HG03575 (cell line): ENCODE data around the gene RAB34.
"Not testable (repeated sequence)": the region's sequence is repeated elsewhere in the genome, so short reads cannot be mapped to it uniquely, and the experiment has no call there.

Experiments
- ATAC-seq: cut with Tn5 transposase; IDR thresholded peaks from one replicate; pipeline ENCODE4 v1.9.1; 2021; ENCODE audit not compliant: unreplicated experiment, insufficient number of reproducible peaks, low FRiP score; ENCODE audit errors: extremely low read depth

RAB34 gene

GRCh38 chr17:28747051-28747691 is 29.5 kb upstream of the RAB34 start:
- ATAC-seq: no peak

GRCh38 chr17:28746611-28747050 is 29.0 kb upstream of the RAB34 start:
- ATAC-seq: no peak

GRCh38 chr17:28745786-28746411 is 28.2 kb upstream of the RAB34 start:
- no peak for ATAC-seq

- ATAC-seq: no peak
Measured at GRCh38 chr17:28744972-28745785, 27.5 kb upstream of the RAB34 start.

- ATAC-seq: no peak
Measured at GRCh38 chr17:28744104-28744971, 26.7 kb upstream of the RAB34 start.

- no peak for ATAC-seq
Measured at GRCh38 chr17:28743243-28744103, 25.8 kb upstream of the RAB34 start, which contains the start of gene TRAF4. TSS of gene TRAF4 (plus strand) at chr17:28744011. CDS start at chr17:28744113, 102 bp downstream.

GRCh38 chr17:28741358-28742349 is 24.0 kb upstream of the RAB34 start:
- ATAC-seq: no peak

GRCh38 chr17:28740406-28741357 is 23.0 kb upstream of the RAB34 start:
- no peak for ATAC-seq

- ATAC-seq: no peak
Measured at GRCh38 chr17:28738680-28739384, 21.2 kb upstream of the RAB34 start.

- ATAC-seq: no peak
Measured at GRCh38 chr17:28737770-28738679, 20.4 kb upstream of the RAB34 start.

GRCh38 chr17:28737316-28737715 is 19.6 kb upstream of the RAB34 start:
- no peak for ATAC-seq

- not testable (repeated sequence) for ATAC-seq
Measured at GRCh38 chr17:28735913-28736769, 18.5 kb upstream of the RAB34 start.

- no peak for ATAC-seq
Measured at GRCh38 chr17:28735242-28735722, 17.6 kb upstream of the RAB34 start.
